NCI-H460 (cell line): ENCODE results near the gene HLX. TPM values are rescaled to one million over a fixed set of nuclear protein-coding genes. Genes with fewer than 3 reads are reported as not detected.

Experiments
- DNase-seq: peaks from one replicate; pipeline ENCODE4 v3.0.0-alpha.2; 2016; ENCODE audit warnings: low read depth; ENCODE audit errors: extremely low read depth
- total RNA-seq: library from RNA; depleted of rRNA; stranded (reverse); fragments of >200 nt; shearing (Covaris generic); gene quantifications from 2 replicates; pipeline ENCODE4 v1.2.3, GENCODE V29; 2014; rRNA removed

The HLX gene
- total RNA-seq, 1 experiment from 2014 or later: 0.42 TPM

DNA sequence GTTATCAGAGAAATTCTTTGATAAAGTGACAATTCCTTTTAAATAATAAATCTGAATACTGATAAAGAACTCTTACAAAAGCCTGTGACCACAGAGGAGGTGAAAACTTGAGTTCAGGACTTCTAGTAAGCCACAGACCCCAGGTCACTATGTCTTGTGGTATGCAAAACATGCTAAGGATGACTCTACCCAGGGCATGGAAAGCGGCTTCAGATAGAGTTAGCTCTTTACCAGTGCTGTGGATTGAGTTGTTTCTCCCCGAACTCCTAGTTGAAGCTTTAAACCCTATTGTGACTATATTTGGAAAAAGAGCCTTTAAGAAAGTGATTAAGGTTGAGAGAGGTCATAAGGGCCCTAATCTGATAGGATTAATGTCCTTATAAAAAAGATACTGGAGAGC, 42.3 kb downstream of the HLX start:
- no peak for DNase-seq

DNA sequence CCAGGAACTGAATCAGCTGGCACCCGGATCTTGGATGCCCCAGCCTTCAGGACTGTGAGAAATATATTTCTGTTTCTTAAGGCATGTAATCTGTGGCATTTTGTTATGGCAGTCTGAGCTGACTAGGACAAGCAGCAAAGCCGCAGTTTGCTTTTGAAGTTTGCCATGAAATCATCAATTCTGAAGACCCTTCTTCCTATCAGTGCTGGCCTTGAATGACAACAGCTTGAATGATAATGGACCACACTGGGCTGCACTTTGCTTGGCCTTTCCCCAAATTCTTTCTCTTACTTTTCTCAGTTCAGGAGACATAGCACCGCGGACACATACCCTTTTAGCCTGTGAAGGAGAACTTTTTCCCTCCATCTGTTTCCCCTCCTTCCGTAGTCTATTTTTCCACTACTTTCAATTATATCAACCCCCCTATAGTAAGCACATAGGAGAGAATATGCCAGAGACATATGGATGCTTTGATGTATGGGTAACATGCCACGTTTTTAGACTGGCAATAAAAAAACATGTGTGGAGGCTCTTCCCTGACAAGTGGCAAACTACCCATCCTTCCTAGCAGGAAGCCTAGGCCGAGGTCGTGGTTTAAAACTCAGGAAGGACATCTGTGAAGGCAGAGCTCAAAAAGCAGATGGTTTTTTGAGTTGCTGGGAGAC, 42.9 kb downstream of the HLX start:
- no peak for DNase-seq

DNA sequence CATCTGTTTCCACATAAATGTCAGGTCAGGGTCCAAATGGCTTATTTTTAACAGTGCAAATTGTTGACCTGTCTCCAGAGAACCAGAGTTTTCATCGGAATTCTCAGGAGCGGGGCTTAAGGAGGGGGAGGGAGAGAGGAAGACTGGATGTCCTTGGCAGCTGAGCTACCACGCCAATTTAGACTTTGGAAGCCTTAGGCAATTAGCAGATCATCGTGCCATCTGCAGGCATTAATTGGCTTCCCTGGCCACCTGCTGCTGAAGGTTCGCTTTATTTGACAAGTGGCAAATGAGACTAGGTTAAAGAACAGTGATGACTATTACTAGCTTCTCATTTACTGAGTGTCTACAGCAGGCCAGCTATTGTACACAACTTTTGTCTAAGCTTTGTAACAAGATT, 43.7 kb downstream of the HLX start:
- no peak for DNase-seq

DNA sequence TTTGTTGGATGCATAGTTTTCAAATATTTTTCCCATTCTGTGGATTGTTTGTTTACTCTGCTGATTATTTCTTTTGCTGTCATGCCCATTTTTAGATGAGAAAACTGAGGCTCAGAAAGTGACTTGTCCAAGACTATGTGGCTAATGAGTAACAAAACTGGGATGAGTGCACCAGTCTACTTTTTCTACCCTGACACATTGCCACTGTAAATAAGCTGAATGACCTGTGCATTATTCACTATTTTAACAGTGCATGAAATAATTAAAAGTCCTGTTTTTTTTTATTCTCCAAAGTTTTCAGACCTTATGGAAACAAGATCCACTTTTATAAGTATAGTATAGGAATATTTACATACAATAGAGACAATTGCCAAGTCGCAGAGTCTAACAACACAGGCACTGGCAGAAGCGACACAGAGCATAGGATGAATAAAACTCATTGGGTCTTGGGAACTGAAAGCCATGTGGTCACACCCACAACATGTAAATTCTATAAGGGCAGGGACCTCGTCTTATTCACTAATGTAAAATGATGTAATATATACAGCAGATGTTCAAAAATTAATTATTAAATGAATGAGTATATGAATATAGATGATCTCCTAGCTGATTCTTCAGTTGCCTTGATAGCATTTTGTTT, 45.2 kb downstream of the HLX start:
- DNase-seq: no peak

DNA sequence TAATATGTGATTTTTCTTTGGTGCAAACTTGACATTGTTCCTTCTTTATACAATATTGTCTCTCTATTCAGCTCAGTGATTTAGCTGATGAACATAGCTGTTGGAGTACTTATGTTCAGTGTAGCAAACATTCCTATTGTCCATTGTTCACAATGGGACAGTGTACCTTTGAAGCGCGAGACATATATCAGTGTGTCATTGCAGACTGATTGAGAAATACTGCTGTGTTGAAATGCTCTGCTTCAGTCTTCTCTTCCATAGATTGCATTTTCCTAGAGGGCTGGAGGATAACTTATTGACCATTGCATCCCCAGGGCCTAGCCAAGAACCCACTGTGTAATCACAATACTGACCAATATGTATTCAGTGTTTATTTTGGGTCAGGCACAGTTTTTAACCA, 46.5 kb downstream of the HLX start:
- peak; percentile 9 for DNase-seq

DNA sequence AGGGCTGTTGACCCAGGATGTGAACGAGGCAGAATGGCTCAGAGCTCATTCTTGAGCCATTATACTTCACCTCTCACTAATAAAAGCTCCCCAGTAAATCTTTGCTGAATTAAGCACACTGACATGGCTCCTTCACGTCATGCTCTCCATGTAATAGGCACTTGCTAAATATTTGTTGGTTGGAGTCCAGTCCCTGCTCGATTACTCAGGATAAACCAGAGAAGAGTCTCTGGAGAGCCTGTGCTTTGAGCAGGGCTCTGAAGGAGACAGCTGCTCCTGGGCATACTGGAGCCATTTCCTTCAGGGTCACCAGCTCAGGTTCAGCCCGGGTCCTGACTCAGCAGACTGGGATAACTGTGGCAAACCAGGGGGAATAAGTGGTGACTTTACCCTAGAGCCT, 46.9 kb downstream of the HLX start:
- DNase-seq: peak; percentile 36

DNA sequence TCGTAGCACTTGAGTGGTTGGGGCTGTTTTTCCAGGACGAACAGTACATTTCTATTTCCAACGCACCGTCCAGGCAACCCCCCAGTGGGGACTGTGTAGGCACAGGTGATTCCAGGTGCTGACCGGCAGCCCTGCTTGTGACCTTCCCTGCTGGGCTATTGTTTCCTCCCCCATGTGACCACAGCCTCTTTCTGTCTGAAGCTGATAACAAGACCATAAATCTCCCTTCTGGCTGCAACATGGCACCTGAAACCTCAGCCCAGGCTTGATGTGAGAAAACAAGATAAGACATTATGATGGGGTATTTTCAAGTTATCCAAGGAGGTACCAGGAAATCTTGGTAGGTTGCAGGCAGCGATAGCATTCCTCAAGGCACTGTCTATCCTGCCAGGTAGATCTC, 48.2 kb downstream of the HLX start:
- no peak for DNase-seq

DNA sequence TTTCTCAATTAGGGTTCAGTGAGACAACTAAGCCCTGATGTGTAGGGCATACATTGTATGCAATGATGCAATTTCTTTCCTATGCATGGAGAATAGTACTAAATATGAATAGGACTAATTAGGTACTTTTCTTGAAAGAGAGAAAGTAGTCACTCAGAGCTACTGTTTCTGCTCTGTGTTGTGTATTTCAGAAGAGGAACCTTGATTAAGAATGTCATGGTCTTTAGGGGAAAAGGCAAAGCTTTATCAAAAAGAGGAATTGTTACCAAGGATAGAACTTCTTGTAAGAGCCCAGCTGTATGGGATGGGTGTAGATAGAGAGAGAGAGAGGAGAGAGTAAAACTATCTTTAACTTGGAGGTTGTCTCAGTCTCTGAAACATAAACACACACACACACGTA, 49.1 kb downstream of the HLX start:
- no peak for DNase-seq

DNA sequence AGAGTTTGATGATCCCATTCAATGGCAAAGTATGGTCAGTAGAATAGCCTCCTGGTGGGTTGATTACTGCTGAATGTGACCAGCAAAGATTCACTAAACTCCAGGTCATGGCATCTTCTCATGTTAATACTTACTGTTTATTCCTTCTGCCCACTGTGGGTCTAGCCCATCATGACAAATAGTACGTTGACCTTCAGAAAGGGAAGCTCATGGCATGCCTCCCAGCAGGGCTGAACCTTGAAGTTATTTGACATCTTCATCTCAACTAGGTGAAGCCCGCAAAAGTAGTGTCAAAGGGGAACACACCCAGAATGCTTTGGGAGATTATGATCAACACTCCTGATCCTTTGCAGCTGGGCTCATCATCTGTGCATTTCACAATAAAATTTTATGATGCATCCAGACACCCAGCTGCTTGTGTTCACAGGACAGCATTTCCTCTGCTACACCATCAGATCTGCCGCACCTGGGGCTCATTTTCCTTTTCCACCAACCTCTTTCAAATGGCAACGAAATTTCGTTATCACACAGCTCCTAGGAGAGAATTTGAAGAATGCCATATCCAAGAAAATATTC, 49.6 kb downstream of the HLX start:
- DNase-seq: no peak

DNA sequence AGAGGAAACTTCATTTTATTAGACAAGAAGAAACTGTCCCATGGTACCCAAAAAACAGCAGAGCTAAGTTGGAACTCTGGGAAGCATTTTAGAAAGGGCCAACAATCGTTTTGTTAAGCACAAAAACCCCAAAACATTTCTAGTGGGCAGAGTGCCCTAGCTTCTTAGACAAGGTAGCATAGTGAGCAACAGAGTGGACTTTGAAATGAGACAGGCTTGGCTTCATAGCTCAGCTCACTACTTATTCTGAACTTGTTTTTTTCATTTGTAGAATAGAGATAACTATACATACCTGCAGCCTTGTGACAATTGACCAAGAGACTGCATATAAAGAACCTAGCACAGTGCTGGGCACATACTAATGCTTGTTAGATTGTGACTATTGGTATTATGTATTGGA, 50.1 kb downstream of the HLX start:
- DNase-seq: no peak

Other genes starting within 250 kb of the HLX start
- gene C1orf115, start 189.1 kb upstream of the HLX start, total RNA-seq: 3.8 and 5.7 TPM in 2 replicates
- gene MTARC2, start 131.1 kb upstream of the HLX start, total RNA-seq: 7.3 and 10.7 TPM in 2 replicates
- gene MTARC1, start 92.5 kb upstream of the HLX start, total RNA-seq: 9.4 and 10.9 TPM in 2 replicates